H1 (cell line): Measurements from ENCODE around the gene HIPK3. TPM values are rescaled to one million over a fixed set of nuclear protein-coding genes. Genes with fewer than 3 reads are reported as not detected.

ENCODE experiments used
- ASH2L ChIP-seq: fragments of 200-600, 300-600 bp; sonication (generic); IDR thresholded peaks from one replicate; pipeline ENCODE4 v1.7.1; 2017; ENCODE audit warnings: low read length
- MAFK ChIP-seq: IDR thresholded peaks from 2 replicates; pipeline ENCODE4 v1.6.1; 2012; ENCODE audit warnings: low read depth, mild to moderate bottlenecking, improper control_type of control experiment, low read length
- RAD21 ChIP-seq, 2 experiments: IDR thresholded peaks in 1 of 2; conservative IDR thresholded peaks in 1 of 2; 2 replicates each; pipeline ENCODE4 v1.6.1; 2011; ENCODE audit warnings: low read depth in 2 of 2, low read length in 2 of 2, improper control_type of control experiment in 1 of 2, inconsistent platforms in 1 of 2, mild to moderate bottlenecking in 1 of 2, moderate library complexity in 1 of 2
- SP4 ChIP-seq: IDR thresholded peaks from 2 replicates; pipeline ENCODE4 v1.6.1; 2012; ENCODE audit warnings: low read length, inconsistent platforms
- polyA plus RNA-seq, 7 experiments: library from polyadenylated mRNA; depleted of rRNA in 3 of 7; stranded (reverse) in 5 of 7; unstranded in 2 of 7; fragments of >200 nt in 5 of 7; fragments of 200-250 nt in 2 of 7; gene quantifications; 1 replicate in 5 of 7; 2 replicates in 1 of 7; 4 replicates in 1 of 7; pipeline versions ENCODE4 v1.2.1 to v1.2.3, GENCODE V29; 2011 to 2013; ENCODE audit warnings: missing spikeins in 2 of 7, mixed read lengths in 2 of 7
- total RNA-seq: library from RNA; stranded (reverse); fragmentation: NEBNext Ultra II Directional; extraction: Animal tissue kit (Norgen Biotek cat#: 25700); gene quantifications from 2 replicates; pipeline ENCODE4 v1.2.1, GENCODE V29; 2021

Gene HIPK3
- total and polyA plus RNA-seq, 2 of the 8 experiments (the other 6 are each of a cell fraction or from before 2014, with no cell fraction given): 5.0 to 22.3 TPM

- TF ChIP-seq RAD21 (IDR thresholded peaks at IDR 0.05 in 1 of 2, conservative IDR thresholded peaks at IDR 0.05 in 1 of 2; ENCODE audit: low read depth in 2 of 2, low read length in 2 of 2): no peak
- TF ChIP-seq MAFK: no peak
- TF ChIP-seq SP4: no peak
- TF ChIP-seq ASH2L: no peak
Measured at GRCh38 chr11:33360642-33361041, 103.5 kb downstream of the HIPK3 start (continued).
